Mucosa of stomach (tissue), 1 donor: ENCODE data around the gene MAGI2.

Experiments
- H3K27me3 ChIP-seq: one replicate; pipeline ENCODE4 v1.7.0; 2013; ENCODE audit warnings: mild to moderate bottlenecking, low read length; ENCODE audit not compliant: control insufficient read depth, insufficient read depth
- H3K36me3 ChIP-seq: one replicate; pipeline ENCODE4 v1.7.0; 2013; ENCODE audit warnings: low read length; ENCODE audit not compliant: control insufficient read depth, insufficient read depth
- H3K4me1 ChIP-seq: one replicate; pipeline ENCODE4 v1.7.0; 2013; ENCODE audit warnings: mild to moderate bottlenecking, low read length; ENCODE audit not compliant: control insufficient read depth, insufficient read depth
- H3K4me3 ChIP-seq: one replicate; pipeline ENCODE4 v1.7.0; 2013; ENCODE audit warnings: low read length
- H3K9ac ChIP-seq: one replicate; pipeline ENCODE4 v1.7.0; 2013; ENCODE audit warnings: mild to moderate bottlenecking, low read length, moderate library complexity
- H3K9me3 ChIP-seq: one replicate; pipeline ENCODE4 v1.7.0; 2013; ENCODE audit warnings: mild to moderate bottlenecking, low read length, moderate library complexity; ENCODE audit not compliant: control insufficient read depth
- donor health status: Pancreatic carcinoma.

The MAGI2 gene

GRCh38 chr7:79405368-79405767 is 48.1 kb downstream of the MAGI2 start:
- Histone ChIP-seq H3K4me3 (no peak overlapping the region), H3K27me3 (no peaks in the 10 kb centered on the region), H3K9me3 (no peaks in the 10 kb centered on the region), H3K9ac (no peak overlapping the region), H3K4me1 (no peaks in the 10 kb centered on the region), H3K36me3 (no peaks in the 10 kb centered on the region)

DNA sequence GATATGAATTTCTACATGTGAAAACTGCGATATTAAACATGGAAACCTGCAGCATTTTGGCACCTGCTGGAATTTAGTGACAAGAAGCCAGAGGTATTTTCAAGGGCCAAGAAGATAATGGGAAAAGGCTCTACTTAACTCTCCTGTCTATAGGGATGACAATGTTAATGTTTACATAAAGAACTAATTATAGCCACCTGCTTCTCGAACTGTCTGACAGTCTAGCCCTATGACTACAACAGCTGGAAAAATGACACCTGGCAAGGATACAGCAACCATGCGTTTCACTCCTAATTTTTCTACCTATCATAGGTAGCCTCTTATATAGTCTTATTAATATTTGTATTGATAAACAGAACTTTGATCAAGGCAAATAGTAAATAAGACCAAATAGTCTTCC is 49.6 kb downstream of the MAGI2 start:
- Histone ChIP-seq H3K9ac (no peak overlapping the region), H3K4me3 (no peak overlapping the region), H3K27me3 (no peaks in the 10 kb centered on the region), H3K36me3 (no peaks in the 10 kb centered on the region), H3K4me1 (no peaks in the 10 kb centered on the region), H3K9me3 (no peaks in the 10 kb centered on the region)

GRCh38 chr7:79403451-79403850 is 50.0 kb downstream of the MAGI2 start:
- Histone ChIP-seq H3K36me3 (no peaks in the 10 kb centered on the region), H3K4me1 (no peaks in the 10 kb centered on the region), H3K27me3 (no peaks in the 10 kb centered on the region), H3K9ac (no peak overlapping the region), H3K9me3 (no peaks in the 10 kb centered on the region), H3K4me3 (no peak overlapping the region)

DNA sequence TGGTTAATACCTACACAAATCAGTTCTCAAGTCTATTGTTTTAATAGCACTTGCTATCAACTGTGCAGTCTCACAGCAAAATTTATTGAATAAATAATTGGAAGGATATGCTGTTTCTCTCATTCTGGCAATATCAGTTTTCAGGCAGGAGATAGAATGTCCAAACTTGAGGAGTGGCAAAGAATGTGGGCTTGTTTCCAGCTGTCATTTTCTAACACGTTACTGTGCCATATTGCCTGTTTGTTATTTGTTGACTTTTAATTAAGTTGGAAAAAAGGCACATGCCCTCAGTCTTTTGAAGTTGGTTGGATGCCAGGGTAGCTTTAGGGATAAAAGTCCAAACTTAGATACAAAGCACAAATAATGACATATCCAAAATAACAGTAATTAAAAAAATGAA is 52.2 kb downstream of the MAGI2 start:
- no peak overlapping the region for H3K4me3 ChIP-seq
- H3K36me3 ChIP-seq, result no peaks in the 10 kb centered on the region
- no peaks in the 10 kb centered on the region for H3K9me3 ChIP-seq
- H3K9ac ChIP-seq, result no peak overlapping the region
- no peaks in the 10 kb centered on the region for H3K4me1 ChIP-seq
- no peaks in the 10 kb centered on the region for H3K27me3 ChIP-seq

- Histone ChIP-seq H3K4me3 (no peak overlapping the region), H3K4me1 (no peaks in the 10 kb centered on the region), H3K9ac (no peak overlapping the region), H3K9me3 (no peaks in the 10 kb centered on the region), H3K27me3 (no peaks in the 10 kb centered on the region), H3K36me3 (no peaks in the 10 kb centered on the region)
These were observed 53.2 kb downstream of the MAGI2 start for GRCh38 chr7:79400222-79400621.

- H3K9ac ChIP-seq, result no peak overlapping the region
- no peaks in the 10 kb centered on the region for H3K9me3 ChIP-seq
- no peaks in the 10 kb centered on the region for H3K27me3 ChIP-seq
- no peaks in the 10 kb centered on the region for H3K36me3 ChIP-seq
- H3K4me1 ChIP-seq, result no peaks in the 10 kb centered on the region
- H3K4me3 ChIP-seq, result no peak overlapping the region
These were observed 55.2 kb downstream of the MAGI2 start for GRCh38 chr7:79398138-79398749.

DNA sequence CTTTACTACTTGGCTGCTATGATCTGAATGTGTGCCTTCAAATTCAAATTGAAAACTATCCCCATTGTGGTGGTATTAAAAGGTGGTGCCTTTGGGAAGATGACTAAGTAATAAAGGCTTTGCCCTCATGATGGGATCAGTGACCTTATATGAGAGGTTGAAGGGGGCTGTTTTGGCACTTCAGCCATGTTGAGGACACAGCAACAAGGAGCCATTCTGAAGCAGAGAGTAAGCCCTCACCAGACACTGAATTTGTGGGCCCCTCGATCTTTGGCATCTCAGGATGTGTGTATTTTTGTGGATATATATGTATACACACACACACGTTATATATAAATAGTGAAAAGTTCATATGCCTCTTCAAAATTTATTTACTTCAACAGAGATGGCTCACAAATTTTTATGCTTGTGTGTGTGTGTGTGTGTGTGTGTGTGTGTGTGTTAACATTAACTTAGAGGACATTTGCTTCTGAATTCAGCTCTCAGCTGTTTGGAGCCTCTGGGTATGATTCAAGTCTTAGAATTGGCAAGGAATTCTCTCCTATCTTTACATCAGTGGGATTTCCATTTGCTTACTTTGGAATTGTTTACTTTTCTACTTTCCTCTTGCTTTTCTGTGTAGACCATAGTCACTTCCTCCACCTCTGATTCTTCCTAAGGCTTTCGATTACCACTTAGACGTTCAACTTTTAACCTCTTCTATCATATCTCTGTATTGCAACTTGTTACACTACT is 66.6 kb downstream of the MAGI2 start:
- no peaks in the 10 kb centered on the region for H3K27me3 ChIP-seq
- H3K9ac ChIP-seq, result no peak overlapping the region
- no peaks in the 10 kb centered on the region for H3K4me1 ChIP-seq
- no peak overlapping the region for H3K4me3 ChIP-seq
- no peaks in the 10 kb centered on the region for H3K36me3 ChIP-seq
- no peaks in the 10 kb centered on the region for H3K9me3 ChIP-seq

DNA sequence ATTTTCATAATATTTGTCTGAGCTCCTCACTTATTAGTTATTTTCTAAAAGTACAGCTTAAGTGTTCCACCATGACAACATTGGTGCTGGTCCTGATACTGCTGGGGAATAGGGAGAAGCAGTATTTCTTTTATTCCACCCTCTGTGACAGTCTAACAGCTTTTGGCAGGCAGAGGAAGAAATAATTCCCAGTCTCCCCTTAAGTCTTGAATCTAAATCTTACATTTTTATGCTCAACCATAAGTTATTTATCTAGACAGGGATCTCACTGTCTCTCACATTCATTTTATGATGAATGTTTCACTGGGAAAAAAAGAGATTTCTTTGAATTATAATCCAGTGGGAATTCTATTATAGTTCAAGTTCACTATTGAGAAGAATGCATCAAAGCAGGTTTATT is 71.5 kb downstream of the MAGI2 start:
- H3K4me1 ChIP-seq, result no peaks in the 10 kb centered on the region
- no peaks in the 10 kb centered on the region for H3K36me3 ChIP-seq
- no peaks in the 10 kb centered on the region for H3K9me3 ChIP-seq
- no peak overlapping the region for H3K9ac ChIP-seq
- no peak overlapping the region for H3K4me3 ChIP-seq
- no peaks in the 10 kb centered on the region for H3K27me3 ChIP-seq

GRCh38 chr7:79377097-79377496 is 76.4 kb downstream of the MAGI2 start:
- H3K27me3 ChIP-seq, result no peaks in the 10 kb centered on the region
- H3K4me1 ChIP-seq, result no peaks in the 10 kb centered on the region
- H3K4me3 ChIP-seq, result no peak overlapping the region
- no peaks in the 10 kb centered on the region for H3K9me3 ChIP-seq
- no peak overlapping the region for H3K9ac ChIP-seq
- H3K36me3 ChIP-seq, result no peaks in the 10 kb centered on the region

DNA sequence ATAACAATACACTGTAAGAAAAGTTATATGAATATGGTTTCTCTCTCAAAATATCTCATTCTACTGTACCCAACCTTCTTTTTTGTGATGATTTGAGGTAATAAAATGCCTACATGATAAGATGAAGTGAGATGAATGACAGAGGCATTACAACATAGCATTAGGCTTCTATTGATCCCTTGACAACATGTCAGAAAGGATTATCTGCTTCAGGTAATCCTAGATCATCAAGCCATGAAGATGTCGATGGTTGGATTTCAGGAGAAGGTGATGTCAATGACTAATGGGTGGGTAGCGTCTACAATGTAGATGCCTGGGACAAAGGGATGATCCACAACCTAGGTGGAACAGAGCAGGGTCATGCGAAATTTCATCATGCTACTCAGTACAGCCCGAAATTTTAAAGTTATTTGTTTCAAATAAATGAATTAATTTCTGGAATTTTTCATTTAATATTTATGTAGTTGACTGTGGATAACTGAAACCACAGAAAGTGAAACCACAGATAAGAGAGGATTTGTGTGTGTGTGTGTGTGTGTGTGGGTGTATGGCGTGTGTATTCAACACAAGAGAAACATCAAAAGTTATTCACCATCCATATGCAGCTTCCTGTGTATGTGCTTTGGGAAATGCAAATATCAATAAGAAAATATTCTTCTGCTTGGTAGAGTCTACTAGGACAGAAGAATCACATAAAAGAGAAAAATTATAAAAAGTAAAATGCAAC is 77.0 kb downstream of the MAGI2 start:
- Histone ChIP-seq H3K27me3 (no peaks in the 10 kb centered on the region), H3K9ac (no peak overlapping the region), H3K9me3 (no peaks in the 10 kb centered on the region), H3K36me3 (no peaks in the 10 kb centered on the region), H3K4me1 (no peaks in the 10 kb centered on the region), H3K4me3 (no peak overlapping the region)

DNA sequence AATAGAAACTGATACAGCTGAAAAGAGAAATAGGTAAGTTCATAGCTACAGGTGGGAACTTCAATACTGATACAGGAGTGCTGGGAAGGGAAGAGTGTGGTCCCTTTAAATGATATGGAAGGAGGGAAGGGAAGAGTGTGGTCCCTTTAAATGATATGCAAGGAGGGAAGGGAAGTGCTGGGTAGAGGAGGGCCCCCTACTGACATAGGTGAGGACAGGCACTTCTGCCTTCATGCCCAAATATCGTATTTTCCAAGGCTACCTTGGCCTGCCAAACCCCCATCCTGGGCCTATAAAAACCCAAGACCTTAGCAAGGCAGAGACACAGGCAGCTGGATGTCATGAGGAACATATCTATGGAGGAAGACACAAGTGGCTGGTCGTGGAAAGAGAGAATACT is 92.3 kb downstream of the MAGI2 start:
- H3K4me3 ChIP-seq, result no peak overlapping the region
- no peaks in the 10 kb centered on the region for H3K9me3 ChIP-seq
- no peaks in the 10 kb centered on the region for H3K4me1 ChIP-seq
- H3K36me3 ChIP-seq, result no peaks in the 10 kb centered on the region
- H3K9ac ChIP-seq, result no peak overlapping the region
- no peaks in the 10 kb centered on the region for H3K27me3 ChIP-seq

DNA sequence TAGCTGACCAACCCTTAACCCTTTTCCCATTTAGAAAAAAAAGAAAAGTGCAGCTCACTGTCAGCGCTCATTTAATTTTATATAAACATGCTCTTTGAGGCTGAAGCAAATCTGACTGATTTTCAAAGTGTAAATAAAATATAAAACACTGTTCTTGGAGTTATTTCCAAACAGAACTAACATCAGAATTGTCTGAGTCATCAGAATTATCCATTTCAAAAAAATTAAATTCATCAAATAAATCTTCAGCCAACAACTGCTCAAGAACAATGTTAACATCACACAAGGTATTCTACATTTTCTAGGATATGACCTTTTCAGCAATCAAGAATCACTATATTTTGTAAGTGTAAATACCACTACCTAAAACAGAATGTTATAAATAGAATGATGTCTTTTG is 93.6 kb downstream of the MAGI2 start:
- Histone ChIP-seq H3K4me3 (no peak overlapping the region), H3K27me3 (no peaks in the 10 kb centered on the region), H3K36me3 (no peaks in the 10 kb centered on the region), H3K4me1 (no peaks in the 10 kb centered on the region), H3K9me3 (no peaks in the 10 kb centered on the region), H3K9ac (no peak overlapping the region)
